Astrocyte of the spinal cord (primary cell): Measurements from ENCODE around the gene DLST.

Source experiments
- DNase-seq: peaks from one replicate; pipeline ENCODE4 v3.0.0; 2011; ENCODE audit warnings: low read depth, low spot score
- H3K4me3 ChIP-seq: 2 replicates; pipeline ENCODE4 v1.5.1; 2011; ENCODE audit warnings: low read depth, mild to moderate bottlenecking, low read length, moderate library complexity
- CTCF ChIP-seq: IDR thresholded peaks from 2 replicates; pipeline ENCODE4 v1.5.1; 2012; ENCODE audit warnings: low read depth, mild to moderate bottlenecking, low read length, inconsistent platforms
- in situ Hi-C: cut with HindIII; loops from 2 replicates; pipeline ENCODE4 v1.10.0; 2017; ENCODE audit warnings: low sequenced_read_pairs

The DLST gene

GRCh38 chr14:74934476-74935359, 53.0 kb downstream of the DLST start:
- H3K4me3 ChIP-seq = no peak overlapping the region
- in situ Hi-C loops = no loop called here
- no peak for DNase-seq
- no peak for TF ChIP-seq CTCF

- H3K4me3 ChIP-seq = no peak overlapping the region
- no peak for DNase-seq
- in situ Hi-C loops = no loop called here
- no peak for TF ChIP-seq CTCF
These were observed 53.6 kb downstream of the DLST start for GRCh38 chr14:74935360-74935680.

GRCh38 chr14:74936151-74936550, 54.4 kb downstream of the DLST start:
- in situ Hi-C loops = no loop called here
- no peak for DNase-seq
- no peak for TF ChIP-seq CTCF
- H3K4me3 ChIP-seq = no peak overlapping the region

GRCh38 chr14:74936731-74937130, 55.0 kb downstream of the DLST start:
- no peak overlapping the region for H3K4me3 ChIP-seq
- TF ChIP-seq CTCF = no peak
- in situ Hi-C loops = no loop called here
- no peak for DNase-seq

GRCh38 chr14:74937171-74937570, 55.5 kb downstream of the DLST start:
- in situ Hi-C loops = no loop called here
- TF ChIP-seq CTCF = no peak
- DNase-seq = no peak
- no peak overlapping the region for H3K4me3 ChIP-seq

- no peak for DNase-seq
- no peak for TF ChIP-seq CTCF
- H3K4me3 ChIP-seq = no peak overlapping the region
- in situ Hi-C loops = no loop called here
These were observed 57.1 kb downstream of the DLST start for GRCh38 chr14:74938531-74939495.
